Loucy (cell line): ENCODE data around the gene PRR9.

Experiments
- EZH2phosphoT487 ChIP-seq: fragments of 200-600 bp; IDR thresholded peaks from 2 replicates; pipeline ENCODE4 v1.6.1; 2018; ENCODE audit warnings: antibody characterized with exemption, mild to moderate bottlenecking, moderate library complexity, borderline replicate concordance
- TF ChIP-seq, protein P1 (sequence below): fragments of 200-600 bp; sonication (generic); conservative IDR thresholded peaks from 2 replicates; pipeline ENCODE4 v1.5.1; 2014; ENCODE audit warnings: mild to moderate bottlenecking, antibody characterized with exemption, low read length

DNA sequence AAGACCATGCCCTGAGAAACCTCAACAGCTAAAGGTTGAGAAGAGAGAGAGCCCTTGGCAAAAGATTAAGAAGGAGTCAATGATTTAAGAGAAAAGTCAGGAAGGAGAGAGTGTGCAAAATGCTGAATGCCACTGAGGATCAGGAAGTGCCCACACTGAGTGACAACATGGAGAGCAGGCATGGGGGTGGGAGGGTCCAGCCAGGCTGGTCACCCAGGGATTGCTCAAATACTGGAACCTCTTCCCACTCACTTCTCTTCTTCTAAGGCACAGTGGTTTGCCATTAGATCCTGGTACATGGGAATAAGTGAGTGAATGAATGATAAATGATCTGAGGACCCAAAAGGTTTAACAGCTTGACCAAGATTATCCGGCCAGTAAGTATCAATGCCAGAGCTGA is 11.1 kb downstream of the PRR9 start:
- TF ChIP-seq, protein P1, sequence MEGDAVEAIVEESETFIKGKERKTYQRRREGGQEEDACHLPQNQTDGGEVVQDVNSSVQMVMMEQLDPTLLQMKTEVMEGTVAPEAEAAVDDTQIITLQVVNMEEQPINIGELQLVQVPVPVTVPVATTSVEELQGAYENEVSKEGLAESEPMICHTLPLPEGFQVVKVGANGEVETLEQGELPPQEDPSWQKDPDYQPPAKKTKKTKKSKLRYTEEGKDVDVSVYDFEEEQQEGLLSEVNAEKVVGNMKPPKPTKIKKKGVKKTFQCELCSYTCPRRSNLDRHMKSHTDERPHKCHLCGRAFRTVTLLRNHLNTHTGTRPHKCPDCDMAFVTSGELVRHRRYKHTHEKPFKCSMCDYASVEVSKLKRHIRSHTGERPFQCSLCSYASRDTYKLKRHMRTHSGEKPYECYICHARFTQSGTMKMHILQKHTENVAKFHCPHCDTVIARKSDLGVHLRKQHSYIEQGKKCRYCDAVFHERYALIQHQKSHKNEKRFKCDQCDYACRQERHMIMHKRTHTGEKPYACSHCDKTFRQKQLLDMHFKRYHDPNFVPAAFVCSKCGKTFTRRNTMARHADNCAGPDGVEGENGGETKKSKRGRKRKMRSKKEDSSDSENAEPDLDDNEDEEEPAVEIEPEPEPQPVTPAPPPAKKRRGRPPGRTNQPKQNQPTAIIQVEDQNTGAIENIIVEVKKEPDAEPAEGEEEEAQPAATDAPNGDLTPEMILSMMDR = no peak
- no peak for TF ChIP-seq EZH2phosphoT487
